ENCODE data around the gene MGMT.

Gene MGMT

DNA sequence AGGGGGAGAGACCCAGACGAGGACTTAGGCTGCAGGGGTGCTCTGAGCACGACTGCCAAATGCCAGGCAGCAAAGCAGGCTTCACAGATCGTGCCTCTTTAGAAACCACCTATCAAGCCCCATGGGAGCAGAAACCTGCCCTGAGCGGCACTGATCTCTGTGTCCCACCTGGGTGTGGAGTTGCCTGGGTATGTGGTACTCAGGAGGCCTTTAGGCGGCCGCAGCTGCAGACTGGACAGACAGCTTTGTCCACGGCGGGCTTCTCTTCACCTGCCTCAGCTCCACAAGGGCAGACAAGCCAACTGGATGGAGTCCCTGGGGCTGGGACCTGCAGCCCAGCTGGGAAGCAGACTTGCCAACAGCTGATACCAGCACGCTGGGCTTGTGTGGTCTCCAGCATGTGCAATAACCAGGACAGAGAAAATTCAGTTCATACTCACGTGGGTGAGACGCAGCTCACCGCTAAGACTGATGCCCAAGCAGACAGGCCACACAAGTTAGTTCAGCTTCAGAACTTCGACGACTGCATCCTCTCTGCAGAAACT, 333.8 kb downstream of the MGMT start:
- Histone ChIP-seq H3K4me3 (replicated peaks; ENCODE audit: insufficient read depth, low read length) (no peak overlapping the region), H3K27me3 (ENCODE audit: insufficient read depth, poor library complexity, severe bottlenecking) (no peaks in the 10 kb centered on the region), H3K27ac (replicated peaks) (no peak overlapping the region)
- DNase-seq (ENCODE audit: low read depth in 1 of 2, low spot score in 1 of 2), result no peak
- TF ChIP-seq, protein P1, sequence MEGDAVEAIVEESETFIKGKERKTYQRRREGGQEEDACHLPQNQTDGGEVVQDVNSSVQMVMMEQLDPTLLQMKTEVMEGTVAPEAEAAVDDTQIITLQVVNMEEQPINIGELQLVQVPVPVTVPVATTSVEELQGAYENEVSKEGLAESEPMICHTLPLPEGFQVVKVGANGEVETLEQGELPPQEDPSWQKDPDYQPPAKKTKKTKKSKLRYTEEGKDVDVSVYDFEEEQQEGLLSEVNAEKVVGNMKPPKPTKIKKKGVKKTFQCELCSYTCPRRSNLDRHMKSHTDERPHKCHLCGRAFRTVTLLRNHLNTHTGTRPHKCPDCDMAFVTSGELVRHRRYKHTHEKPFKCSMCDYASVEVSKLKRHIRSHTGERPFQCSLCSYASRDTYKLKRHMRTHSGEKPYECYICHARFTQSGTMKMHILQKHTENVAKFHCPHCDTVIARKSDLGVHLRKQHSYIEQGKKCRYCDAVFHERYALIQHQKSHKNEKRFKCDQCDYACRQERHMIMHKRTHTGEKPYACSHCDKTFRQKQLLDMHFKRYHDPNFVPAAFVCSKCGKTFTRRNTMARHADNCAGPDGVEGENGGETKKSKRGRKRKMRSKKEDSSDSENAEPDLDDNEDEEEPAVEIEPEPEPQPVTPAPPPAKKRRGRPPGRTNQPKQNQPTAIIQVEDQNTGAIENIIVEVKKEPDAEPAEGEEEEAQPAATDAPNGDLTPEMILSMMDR (IDR thresholded peaks at IDR 0.05; ENCODE audit: insufficient read depth, low read length), result no peak

DNA sequence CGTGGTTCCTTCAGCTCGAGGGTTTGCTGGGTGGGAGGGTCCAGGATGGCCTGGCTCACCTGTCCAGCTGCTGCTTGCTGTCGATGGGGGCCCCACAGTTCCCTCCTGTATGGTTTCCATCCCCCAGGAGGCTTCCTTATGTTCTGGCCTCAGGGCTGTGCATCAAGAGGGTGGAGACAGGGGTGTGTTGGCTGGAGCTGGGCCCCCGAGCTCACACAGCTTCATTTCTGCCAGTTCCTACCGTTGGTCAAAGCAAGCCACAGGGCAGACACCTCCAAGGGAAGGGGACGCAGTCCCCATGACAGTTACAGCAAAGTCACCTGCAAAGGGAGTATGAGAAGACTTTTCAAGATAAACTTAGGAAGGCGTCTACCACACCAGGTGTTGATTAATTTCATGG, 340.2 kb downstream of the MGMT start:
- no peak for DNase-seq (ENCODE audit: low read depth in 1 of 2, low spot score in 1 of 2)
- no peaks in the 10 kb centered on the region for H3K27me3 ChIP-seq (ENCODE audit: insufficient read depth, poor library complexity, severe bottlenecking)
- H3K27ac ChIP-seq (replicated peaks), result no peak overlapping the region
- TF ChIP-seq, protein P2, sequence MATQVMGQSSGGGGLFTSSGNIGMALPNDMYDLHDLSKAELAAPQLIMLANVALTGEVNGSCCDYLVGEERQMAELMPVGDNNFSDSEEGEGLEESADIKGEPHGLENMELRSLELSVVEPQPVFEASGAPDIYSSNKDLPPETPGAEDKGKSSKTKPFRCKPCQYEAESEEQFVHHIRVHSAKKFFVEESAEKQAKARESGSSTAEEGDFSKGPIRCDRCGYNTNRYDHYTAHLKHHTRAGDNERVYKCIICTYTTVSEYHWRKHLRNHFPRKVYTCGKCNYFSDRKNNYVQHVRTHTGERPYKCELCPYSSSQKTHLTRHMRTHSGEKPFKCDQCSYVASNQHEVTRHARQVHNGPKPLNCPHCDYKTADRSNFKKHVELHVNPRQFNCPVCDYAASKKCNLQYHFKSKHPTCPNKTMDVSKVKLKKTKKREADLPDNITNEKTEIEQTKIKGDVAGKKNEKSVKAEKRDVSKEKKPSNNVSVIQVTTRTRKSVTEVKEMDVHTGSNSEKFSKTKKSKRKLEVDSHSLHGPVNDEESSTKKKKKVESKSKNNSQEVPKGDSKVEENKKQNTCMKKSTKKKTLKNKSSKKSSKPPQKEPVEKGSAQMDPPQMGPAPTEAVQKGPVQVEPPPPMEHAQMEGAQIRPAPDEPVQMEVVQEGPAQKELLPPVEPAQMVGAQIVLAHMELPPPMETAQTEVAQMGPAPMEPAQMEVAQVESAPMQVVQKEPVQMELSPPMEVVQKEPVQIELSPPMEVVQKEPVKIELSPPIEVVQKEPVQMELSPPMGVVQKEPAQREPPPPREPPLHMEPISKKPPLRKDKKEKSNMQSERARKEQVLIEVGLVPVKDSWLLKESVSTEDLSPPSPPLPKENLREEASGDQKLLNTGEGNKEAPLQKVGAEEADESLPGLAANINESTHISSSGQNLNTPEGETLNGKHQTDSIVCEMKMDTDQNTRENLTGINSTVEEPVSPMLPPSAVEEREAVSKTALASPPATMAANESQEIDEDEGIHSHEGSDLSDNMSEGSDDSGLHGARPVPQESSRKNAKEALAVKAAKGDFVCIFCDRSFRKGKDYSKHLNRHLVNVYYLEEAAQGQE (IDR thresholded peaks at IDR 0.05; ENCODE audit: insufficient replicate concordance, low read depth), result no peak
- TF ChIP-seq GABPA (IDR thresholded peaks at IDR 0.05; ENCODE audit: low read depth) (no peak), POLR2AphosphoS5 (IDR thresholded peaks at IDR 0.05; ENCODE audit: low read depth) (no peak), SPI1 (IDR thresholded peaks at IDR 0.05; ENCODE audit: borderline replicate concordance, low read depth) (no peak)
- TF ChIP-seq, protein P1 (IDR thresholded peaks at IDR 0.05; ENCODE audit: insufficient read depth, low read length), result no peak
- no peak overlapping the region for H3K4me3 ChIP-seq (replicated peaks; ENCODE audit: insufficient read depth, low read length)

DNA sequence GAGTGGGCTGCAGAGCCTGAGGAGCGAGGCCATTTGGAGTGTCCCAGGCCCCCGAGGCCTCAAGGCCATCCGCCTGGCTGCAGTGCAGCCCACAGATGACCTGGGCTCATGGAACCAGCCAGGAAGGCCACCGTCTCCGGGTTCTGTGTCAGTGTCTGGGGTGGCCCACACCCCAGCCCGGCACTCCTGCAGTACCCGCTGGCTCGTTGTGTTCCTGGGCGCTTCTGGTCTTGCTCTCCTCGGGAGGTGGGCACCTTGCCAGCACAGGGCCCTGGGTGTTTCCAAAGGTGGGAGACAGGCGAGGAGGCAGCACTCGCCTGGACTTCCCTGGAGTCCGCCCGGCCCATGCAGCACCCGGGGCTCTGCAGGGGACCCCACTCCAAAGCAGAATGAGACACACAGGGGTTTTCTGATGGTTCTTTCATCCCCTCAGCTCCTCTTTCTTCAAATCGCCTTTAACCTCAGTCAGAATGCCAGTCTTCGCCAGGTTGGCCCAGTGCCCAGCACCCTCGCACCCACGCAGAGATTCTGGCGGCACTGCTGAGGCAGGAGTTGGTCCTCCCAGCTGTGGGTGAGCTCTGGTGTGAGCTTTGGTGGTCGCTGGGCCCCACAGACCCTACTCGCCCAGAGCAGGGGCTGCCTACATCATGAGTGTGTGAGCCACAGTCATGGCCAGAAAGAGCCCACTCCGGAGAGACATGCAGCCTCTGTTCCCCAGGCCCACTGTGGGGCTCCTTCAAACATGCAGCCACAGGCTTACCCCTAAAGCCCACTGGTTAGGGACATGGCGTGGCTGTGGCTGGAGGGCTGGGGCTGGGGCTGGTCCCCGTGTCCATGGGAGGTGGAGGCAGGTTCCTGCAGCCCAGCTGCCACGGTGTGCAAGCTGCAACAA, 341.3 kb downstream of the MGMT start:
- DNase-seq (ENCODE audit: low read depth in 1 of 2, low spot score in 1 of 2), result no peak
- Histone ChIP-seq H3K27ac (replicated peaks) (no peak overlapping the region), H3K4me3 (replicated peaks; ENCODE audit: insufficient read depth, low read length) (no peak overlapping the region), H3K27me3 (ENCODE audit: insufficient read depth, poor library complexity, severe bottlenecking) (no peaks in the 10 kb centered on the region)
- TF ChIP-seq POLR2AphosphoS5 (IDR thresholded peaks at IDR 0.05; ENCODE audit: low read depth) (no peak), GABPA (IDR thresholded peaks at IDR 0.05; ENCODE audit: low read depth) (no peak), SPI1 (IDR thresholded peaks at IDR 0.05; ENCODE audit: borderline replicate concordance, low read depth) (no peak)
- TF ChIP-seq, protein P2 (IDR thresholded peaks at IDR 0.05; ENCODE audit: insufficient replicate concordance, low read depth), result no peak
- TF ChIP-seq, protein P1 (IDR thresholded peaks at IDR 0.05; ENCODE audit: insufficient read depth, low read length), result no peak
